ENCODE measurements around the gene ELOVL2. TPM values are rescaled to one million over a fixed set of nuclear protein-coding genes. Genes with fewer than 3 reads are reported as not detected.

The ELOVL2 gene
- total and polyA plus RNA-seq, 7 experiments from 2014 or later = not detected

DNA sequence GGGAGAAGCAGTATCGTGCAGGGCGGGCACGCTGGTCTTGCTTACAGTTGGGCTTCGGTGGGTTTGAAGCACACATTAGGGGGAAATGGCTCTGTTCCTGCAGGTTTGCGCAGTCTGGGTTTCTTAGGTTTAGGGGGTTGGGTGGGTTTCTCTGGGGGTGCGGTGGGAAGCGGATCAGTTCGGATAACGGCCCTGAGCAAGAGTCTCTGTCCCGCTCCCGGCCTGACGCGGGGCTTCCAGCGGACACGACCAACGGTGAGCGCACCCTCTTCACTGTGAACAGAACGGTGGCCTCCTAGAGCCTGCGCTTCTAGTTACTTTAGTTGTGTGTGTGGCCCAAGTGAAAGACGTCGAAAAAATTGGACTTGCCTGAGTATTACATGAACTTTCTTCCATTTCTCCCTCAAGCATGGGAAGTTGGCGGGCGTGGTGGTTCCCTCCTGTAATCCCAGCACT lies 635 bp upstream of the ELOVL2 start:
- ChIA-PET CTCF (no interaction called here), POLR2A (no interaction called here)
- Histone ChIP-seq H3K4me3 (ENCODE audit: low read length) (no peak overlapping the region), H3K27me3 (ENCODE audit: control insufficient read depth in 2 of 2, insufficient read depth in 2 of 2, low read length in 2 of 2) (peaks cover 0 to 10% of the 10 kb centered on the region in 2 donors), H3K36me3 (ENCODE audit: control insufficient read depth in 2 of 3, insufficient read depth in 3 of 3, low read length in 3 of 3) (no peaks in the 10 kb centered on the region), H3K27ac (ENCODE audit: low read depth, low read length) (no peak overlapping the region), H3K4me1 (ENCODE audit: control insufficient read depth in 2 of 2, insufficient read depth in 2 of 2, low read length in 2 of 2) (no peaks in the 10 kb centered on the region), H3K9me3 (ENCODE audit: control insufficient read depth in 2 of 3, low read length in 3 of 3) (no peaks in the 10 kb centered on the region)
- peaks cover 0 to 4% (median 0%) of the 10 kb centered on the region in 11 donors for H3K9me3 Mint-ChIP-seq
- intact Hi-C loops (cut with micrococcal nuclease) = no loop called here
- peaks cover 62 to 78% (median 74%) of the 10 kb centered on the region in 5 donors for H3K27me3 Mint-ChIP-seq
- peak overlapping the region; percentile 60 to 85 (median 70) for H3K4me3 Mint-ChIP-seq
- no peak overlapping the region for H3K27ac Mint-ChIP-seq
- peaks cover 0 to 14% (median 10%) of the 10 kb centered on the region in 7 donors for H3K4me1 Mint-ChIP-seq
- no peak for DNase-seq
- no peak for ATAC-seq
- H3K36me3 Mint-ChIP-seq = peaks cover 0 to 3% (median 0%) of the 10 kb centered on the region in 5 donors

DNA sequence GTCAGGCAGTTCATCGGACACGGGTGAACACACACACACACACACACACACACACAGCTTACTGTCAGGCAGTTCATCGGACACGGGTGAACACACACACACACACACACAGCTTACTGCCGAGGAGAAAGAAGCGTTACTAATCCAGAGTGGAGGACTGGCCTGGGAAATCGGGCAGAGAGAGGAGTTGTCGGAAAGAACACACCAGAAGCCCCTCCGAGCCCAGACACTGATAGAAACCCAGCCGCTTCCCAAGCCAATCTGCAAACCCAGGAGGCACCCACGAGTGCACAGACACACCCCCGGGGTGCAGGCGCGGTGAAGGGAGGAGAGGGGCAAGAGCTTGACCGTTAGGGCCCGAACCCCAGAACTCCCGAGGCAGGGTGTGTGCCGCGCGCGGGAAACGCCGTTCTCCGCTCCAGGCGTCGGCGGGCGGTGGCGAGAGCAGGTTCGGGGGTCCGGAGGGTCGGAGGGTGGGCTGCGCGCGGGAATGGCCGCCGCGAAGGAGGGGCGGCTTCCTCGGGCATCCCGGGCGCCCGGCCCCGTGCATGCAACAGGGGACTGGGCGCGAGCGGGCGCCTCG lies 636 bp downstream of the ELOVL2 start:
- H3K4me1 ChIP-seq (ENCODE audit: control insufficient read depth in 2 of 2, insufficient read depth in 2 of 2, low read length in 2 of 2) = no peaks in the 10 kb centered on the region
- H3K36me3 ChIP-seq (ENCODE audit: control insufficient read depth in 2 of 3, insufficient read depth in 3 of 3, low read length in 3 of 3) = no peaks in the 10 kb centered on the region
- ATAC-seq (no peak), DNase-seq (peak in 2 of 9 donors; percentile 13 to 25)
- H3K9me3 ChIP-seq (ENCODE audit: control insufficient read depth in 2 of 3, low read length in 3 of 3) = no peaks in the 10 kb centered on the region
- ChIA-PET POLR2A (no interaction called here), CTCF (no interaction called here)
- intact Hi-C loops (cut with micrococcal nuclease) = no loop called here
- no peak overlapping the region for H3K27ac ChIP-seq (ENCODE audit: low read depth, low read length)
- Mint-ChIP-seq H3K9me3 (peaks cover 0 to 4% (median 0%) of the 10 kb centered on the region in 11 donors), H3K36me3 (peaks cover 0 to 3% (median 0%) of the 10 kb centered on the region in 5 donors), H3K27ac (no peak overlapping the region), H3K4me3 (peak overlapping the region; percentile 36 to 84 (median 75)), H3K4me1 (peaks cover 0 to 14% (median 10%) of the 10 kb centered on the region in 7 donors), H3K27me3 (peaks cover 61 to 77% (median 70%) of the 10 kb centered on the region in 5 donors)
- H3K4me3 ChIP-seq (ENCODE audit: low read length) = no peak overlapping the region
- H3K27me3 ChIP-seq (ENCODE audit: control insufficient read depth in 2 of 2, insufficient read depth in 2 of 2, low read length in 2 of 2) = peaks cover 3 to 10% of the 10 kb centered on the region in 2 donors

DNA sequence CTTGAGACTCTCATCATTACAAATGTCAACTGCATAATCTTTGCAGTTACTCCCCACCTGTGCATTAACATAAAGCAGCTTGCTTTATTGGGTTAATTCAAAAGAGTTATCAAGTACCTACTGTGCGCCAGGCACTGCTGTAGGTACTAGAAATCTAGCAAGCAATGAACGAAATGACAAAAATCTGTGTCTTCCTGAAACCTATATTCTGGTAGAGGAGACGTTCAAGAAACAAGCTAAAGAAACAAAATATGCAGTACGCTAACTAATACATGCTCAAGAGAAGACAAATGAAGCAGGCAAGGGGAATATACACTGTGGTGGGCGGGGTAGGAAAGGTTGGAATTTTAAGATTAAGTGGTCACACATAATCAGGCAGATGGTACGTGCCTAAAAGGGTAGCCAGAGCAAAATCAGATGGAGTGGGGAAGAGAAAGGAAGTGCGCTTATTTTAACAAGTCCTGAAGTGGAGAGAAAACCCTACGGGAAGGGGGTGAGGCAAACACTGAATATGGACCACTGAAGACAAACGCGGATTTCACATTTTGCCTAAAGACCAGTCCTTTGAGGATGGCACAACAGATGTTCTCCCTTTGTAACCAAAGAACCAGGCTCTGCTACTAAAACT lies 1.2 kb downstream of the ELOVL2 start:
- intact Hi-C loops (cut with micrococcal nuclease) = no loop called here
- H3K4me1 ChIP-seq (ENCODE audit: control insufficient read depth in 2 of 2, insufficient read depth in 2 of 2, low read length in 2 of 2) = no peaks in the 10 kb centered on the region
- peaks cover 0 to 4% (median 0%) of the 10 kb centered on the region in 11 donors for H3K9me3 Mint-ChIP-seq
- peaks cover 0 to 14% (median 10%) of the 10 kb centered on the region in 7 donors for H3K4me1 Mint-ChIP-seq
- H3K4me3 ChIP-seq (ENCODE audit: low read length) = no peak overlapping the region
- H3K9me3 ChIP-seq (ENCODE audit: control insufficient read depth in 2 of 3, low read length in 3 of 3) = no peaks in the 10 kb centered on the region
- ChIA-PET CTCF (no interaction called here), POLR2A (no interaction called here)
- no peak overlapping the region for H3K27ac ChIP-seq (ENCODE audit: low read depth, low read length)
- no peak for ATAC-seq
- DNase-seq = peak in 1 of 9 donors; percentile 1
- peaks cover 3 to 10% of the 10 kb centered on the region in 2 donors for H3K27me3 ChIP-seq (ENCODE audit: control insufficient read depth in 2 of 2, insufficient read depth in 2 of 2, low read length in 2 of 2)
- H3K36me3 Mint-ChIP-seq = peaks cover 0 to 3% (median 0%) of the 10 kb centered on the region in 5 donors
- H3K36me3 ChIP-seq (ENCODE audit: control insufficient read depth in 2 of 3, insufficient read depth in 3 of 3, low read length in 3 of 3) = no peaks in the 10 kb centered on the region
- H3K27ac Mint-ChIP-seq = no peak overlapping the region
- H3K27me3 Mint-ChIP-seq = peaks cover 55 to 75% (median 65%) of the 10 kb centered on the region in 5 donors
- peak overlapping the region; percentile 36 to 84 (median 75) for H3K4me3 Mint-ChIP-seq

DNA sequence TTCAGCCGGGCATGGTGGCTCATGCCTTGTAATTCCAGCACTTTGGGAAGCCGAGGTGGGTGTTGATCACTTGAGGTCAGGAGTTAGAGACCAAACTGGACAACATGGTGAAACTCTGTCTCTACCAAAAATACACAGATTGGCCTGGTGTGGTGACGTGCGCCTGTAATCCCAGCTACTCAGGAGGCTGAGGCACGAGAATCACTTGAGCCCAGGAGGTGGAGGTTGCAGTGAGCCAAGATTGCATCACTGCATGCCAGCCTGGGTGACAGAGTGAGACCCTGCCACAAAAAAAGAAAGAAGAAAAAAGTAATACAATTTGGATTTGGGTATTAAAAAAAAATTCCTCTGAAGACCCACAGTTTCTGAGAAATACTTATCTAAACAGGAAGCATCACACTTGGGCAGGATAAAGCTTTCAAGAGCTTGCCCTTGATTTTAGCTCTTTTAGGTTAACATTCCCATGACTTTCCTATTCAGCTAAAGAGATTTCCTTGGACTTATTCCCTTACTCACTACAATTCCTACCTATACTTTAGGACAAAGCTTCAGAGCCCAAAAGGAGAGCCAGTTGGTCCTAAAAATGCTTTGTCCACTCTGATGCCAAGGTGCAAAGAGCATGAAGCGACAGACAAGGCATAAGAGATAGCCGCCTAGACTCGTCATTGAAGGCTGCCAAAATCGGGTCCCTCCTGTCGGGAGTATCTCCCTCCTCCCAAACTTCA lies 1.9 kb downstream of the ELOVL2 start:
- no peak for DNase-seq
- no peaks in the 10 kb centered on the region for H3K9me3 ChIP-seq (ENCODE audit: control insufficient read depth in 2 of 3, low read length in 3 of 3)
- ATAC-seq = no peak
- H3K4me3 ChIP-seq (ENCODE audit: low read length) = no peak overlapping the region
- peaks cover 0 to 4% (median 0%) of the 10 kb centered on the region in 11 donors for H3K9me3 Mint-ChIP-seq
- no peaks in the 10 kb centered on the region for H3K36me3 ChIP-seq (ENCODE audit: control insufficient read depth in 2 of 3, insufficient read depth in 3 of 3, low read length in 3 of 3)
- H3K27ac Mint-ChIP-seq = no peak overlapping the region
- ChIA-PET POLR2A (no interaction called here), CTCF (interaction anchor here (0.6 kb wide), 1 partner anchor 25 kb away, joined by 6 read pairs; no protein-coding TSS in a partner anchor)
- peaks cover 56 to 73% (median 68%) of the 10 kb centered on the region in 5 donors for H3K27me3 Mint-ChIP-seq
- peaks cover 0 to 14% (median 10%) of the 10 kb centered on the region in 7 donors for H3K4me1 Mint-ChIP-seq
- peaks cover 3 to 10% of the 10 kb centered on the region in 2 donors for H3K27me3 ChIP-seq (ENCODE audit: control insufficient read depth in 2 of 2, insufficient read depth in 2 of 2, low read length in 2 of 2)
- intact Hi-C loops (cut with micrococcal nuclease) = no loop called here
- no peaks in the 10 kb centered on the region for H3K4me1 ChIP-seq (ENCODE audit: control insufficient read depth in 2 of 2, insufficient read depth in 2 of 2, low read length in 2 of 2)
- H3K36me3 Mint-ChIP-seq = peaks cover 0 to 3% (median 0%) of the 10 kb centered on the region in 5 donors
- H3K27ac ChIP-seq (ENCODE audit: low read depth, low read length) = no peak overlapping the region
- H3K4me3 Mint-ChIP-seq = peak overlapping the region in 4 of 10 donors; percentile 5 to 60 (median 26)

DNA sequence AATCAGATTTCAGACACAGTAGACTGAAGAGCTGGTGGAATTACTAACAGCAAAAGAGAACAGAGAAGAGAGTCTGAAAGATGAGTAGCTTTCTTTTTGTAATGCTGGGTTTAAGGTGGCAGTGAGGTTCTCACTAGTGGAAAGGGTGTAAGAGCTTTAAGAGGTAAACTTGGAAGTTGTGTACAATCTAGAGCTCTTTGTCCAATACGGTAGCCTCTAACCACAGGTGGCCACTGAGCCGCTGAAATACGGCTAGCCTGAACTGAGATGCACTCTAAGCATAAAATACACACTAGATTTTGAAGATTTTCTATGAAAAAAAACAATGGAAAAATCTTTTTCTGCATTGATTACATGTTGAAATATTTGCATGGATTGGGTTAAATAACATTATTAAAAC lies 4.0 kb downstream of the ELOVL2 start:
- no peak for ATAC-seq
- peaks cover 0 to 14% (median 11%) of the 10 kb centered on the region in 7 donors for H3K4me1 Mint-ChIP-seq
- H3K36me3 Mint-ChIP-seq = peaks cover 0 to 3% (median 0%) of the 10 kb centered on the region in 5 donors
- H3K36me3 ChIP-seq (ENCODE audit: control insufficient read depth in 2 of 3, insufficient read depth in 3 of 3, low read length in 3 of 3) = no peaks in the 10 kb centered on the region
- no peaks in the 10 kb centered on the region for H3K4me1 ChIP-seq (ENCODE audit: control insufficient read depth in 2 of 2, insufficient read depth in 2 of 2, low read length in 2 of 2)
- no peaks in the 10 kb centered on the region for H3K9me3 ChIP-seq (ENCODE audit: control insufficient read depth in 2 of 3, low read length in 3 of 3)
- H3K4me3 Mint-ChIP-seq = no peak overlapping the region
- peaks cover 3 to 10% of the 10 kb centered on the region in 2 donors for H3K27me3 ChIP-seq (ENCODE audit: control insufficient read depth in 2 of 2, insufficient read depth in 2 of 2, low read length in 2 of 2)
- H3K9me3 Mint-ChIP-seq = peaks cover 0 to 4% (median 0%) of the 10 kb centered on the region in 11 donors
- peaks cover 62 to 80% (median 73%) of the 10 kb centered on the region in 5 donors for H3K27me3 Mint-ChIP-seq
- intact Hi-C loops (cut with micrococcal nuclease) = no loop called here
- H3K4me3 ChIP-seq (ENCODE audit: low read length) = no peak overlapping the region
- CTCF ChIA-PET = no interaction called here
- H3K27ac ChIP-seq (ENCODE audit: low read depth, low read length) = no peak overlapping the region
- no peak overlapping the region for H3K27ac Mint-ChIP-seq
- no peak for DNase-seq
- POLR2A ChIA-PET = no interaction called here

DNA sequence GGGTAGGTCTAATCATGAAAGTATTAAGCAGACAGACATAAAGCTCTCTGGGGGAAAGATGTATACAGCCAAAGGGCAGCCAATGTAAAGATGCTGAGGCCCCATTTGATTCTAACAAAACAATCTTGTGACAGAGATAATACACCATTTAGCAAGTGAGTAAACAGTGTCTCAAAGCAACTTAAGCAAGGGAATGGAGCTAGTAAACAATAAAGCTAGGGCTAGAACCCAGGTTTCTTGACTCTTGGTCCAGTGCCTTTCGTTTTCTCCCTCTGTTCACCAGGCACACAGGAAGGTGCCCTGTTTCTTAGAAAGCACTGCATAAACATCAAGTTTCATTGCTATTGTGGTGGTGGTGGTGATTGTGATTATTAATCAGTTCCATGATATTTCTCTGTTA lies 5.1 kb downstream of the ELOVL2 start:
- Histone ChIP-seq H3K4me3 (ENCODE audit: low read length) (no peak overlapping the region), H3K27me3 (ENCODE audit: control insufficient read depth in 2 of 2, insufficient read depth in 2 of 2, low read length in 2 of 2) (peaks cover 3 to 4% of the 10 kb centered on the region in 2 donors), H3K9me3 (ENCODE audit: control insufficient read depth in 2 of 3, low read length in 3 of 3) (no peaks in the 10 kb centered on the region), H3K4me1 (ENCODE audit: control insufficient read depth in 2 of 2, insufficient read depth in 2 of 2, low read length in 2 of 2) (no peaks in the 10 kb centered on the region), H3K36me3 (ENCODE audit: control insufficient read depth in 2 of 3, insufficient read depth in 3 of 3, low read length in 3 of 3) (no peaks in the 10 kb centered on the region), H3K27ac (ENCODE audit: low read depth, low read length) (no peak overlapping the region)
- peaks cover 62 to 80% (median 72%) of the 10 kb centered on the region in 5 donors for H3K27me3 Mint-ChIP-seq
- no peak overlapping the region for H3K27ac Mint-ChIP-seq
- peaks cover 0 to 4% (median 0%) of the 10 kb centered on the region in 11 donors for H3K9me3 Mint-ChIP-seq
- no peak overlapping the region for H3K4me3 Mint-ChIP-seq
- intact Hi-C loops (cut with micrococcal nuclease) = no loop called here
- no peak for ATAC-seq
- DNase-seq = no peak
- peaks cover 0 to 3% (median 0%) of the 10 kb centered on the region in 5 donors for H3K36me3 Mint-ChIP-seq
- H3K4me1 Mint-ChIP-seq = peaks cover 0 to 10% (median 9%) of the 10 kb centered on the region in 7 donors
- CTCF ChIA-PET = no interaction called here
- POLR2A ChIA-PET = no interaction called here

Data from naive thymus-derived CD4-positive, alpha-beta T cell (primary cell).